ENCODE measurements around the gene KRR1. TPM values are rescaled to one million over a fixed set of nuclear protein-coding genes. Genes with fewer than 3 reads are reported as not detected.

Gene KRR1
- total RNA-seq, 1 donor from 2014 or later: 56.9 TPM

DNA sequence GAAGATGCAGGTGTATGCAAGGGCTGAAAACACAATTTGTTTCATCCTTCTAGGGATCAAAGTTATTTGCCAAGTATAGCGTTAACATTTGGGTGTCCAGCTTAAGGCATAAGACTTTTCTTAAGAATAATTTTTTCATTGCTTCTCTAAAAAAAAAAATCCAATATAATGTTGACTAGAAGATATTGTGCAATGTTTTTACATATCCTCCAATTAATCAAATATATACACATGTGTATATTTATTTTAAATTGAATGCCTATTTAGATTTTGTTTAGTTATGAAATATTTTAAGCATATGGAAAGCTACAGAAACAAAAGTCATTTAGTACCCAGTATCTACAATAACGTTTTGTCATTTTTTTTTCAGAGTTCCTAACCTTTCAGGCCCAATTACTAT lies 28.5 kb upstream of the KRR1 start:
- TF ChIP-seq, protein P1, sequence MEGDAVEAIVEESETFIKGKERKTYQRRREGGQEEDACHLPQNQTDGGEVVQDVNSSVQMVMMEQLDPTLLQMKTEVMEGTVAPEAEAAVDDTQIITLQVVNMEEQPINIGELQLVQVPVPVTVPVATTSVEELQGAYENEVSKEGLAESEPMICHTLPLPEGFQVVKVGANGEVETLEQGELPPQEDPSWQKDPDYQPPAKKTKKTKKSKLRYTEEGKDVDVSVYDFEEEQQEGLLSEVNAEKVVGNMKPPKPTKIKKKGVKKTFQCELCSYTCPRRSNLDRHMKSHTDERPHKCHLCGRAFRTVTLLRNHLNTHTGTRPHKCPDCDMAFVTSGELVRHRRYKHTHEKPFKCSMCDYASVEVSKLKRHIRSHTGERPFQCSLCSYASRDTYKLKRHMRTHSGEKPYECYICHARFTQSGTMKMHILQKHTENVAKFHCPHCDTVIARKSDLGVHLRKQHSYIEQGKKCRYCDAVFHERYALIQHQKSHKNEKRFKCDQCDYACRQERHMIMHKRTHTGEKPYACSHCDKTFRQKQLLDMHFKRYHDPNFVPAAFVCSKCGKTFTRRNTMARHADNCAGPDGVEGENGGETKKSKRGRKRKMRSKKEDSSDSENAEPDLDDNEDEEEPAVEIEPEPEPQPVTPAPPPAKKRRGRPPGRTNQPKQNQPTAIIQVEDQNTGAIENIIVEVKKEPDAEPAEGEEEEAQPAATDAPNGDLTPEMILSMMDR (IDR thresholded peaks at IDR 0.05; ENCODE audit: insufficient read depth, low read depth, low read length): no peak
- no peak for TF ChIP-seq EZH2 (IDR thresholded peaks at IDR 0.05; ENCODE audit: insufficient read depth, low read length)
- Histone ChIP-seq H3K4me2 (ENCODE audit: low read length) (no peak overlapping the region), H3K9ac (ENCODE audit: low read length) (no peak overlapping the region), H3K4me1 (ENCODE audit: insufficient read depth, low read length) (no peaks in the 10 kb centered on the region), H3K4me3 (ENCODE audit: insufficient read depth, low read depth, low read length) (no peak overlapping the region), H3K27ac (ENCODE audit: low read depth, low read length) (no peak overlapping the region), H3K36me3 (ENCODE audit: insufficient read depth, low read length) (no peaks in the 10 kb centered on the region), H3K9me3 (ENCODE audit: insufficient read depth, low read depth, low read length) (no peaks in the 10 kb centered on the region), H3K27me3 (ENCODE audit: insufficient read depth, low read length) (no peaks in the 10 kb centered on the region), H3K79me2 (ENCODE audit: insufficient read depth, low read length) (no peaks in the 10 kb centered on the region), H4K20me1 (ENCODE audit: insufficient read depth, low read length) (no peaks in the 10 kb centered on the region), H2AFZ (ENCODE audit: low read depth, low read length) (no peak overlapping the region)
- H3K9me3 Mint-ChIP-seq (ENCODE audit: unreplicated experiment): no peaks in the 10 kb centered on the region
- H3K4me3 Mint-ChIP-seq (ENCODE audit: unreplicated experiment): no peak overlapping the region
- no peak for FAIRE-seq
- no peak overlapping the region for H3K27ac Mint-ChIP-seq (ENCODE audit: unreplicated experiment)
- no peaks in the 10 kb centered on the region for H3K27me3 Mint-ChIP-seq (ENCODE audit: low read depth, unreplicated experiment)
- DNase-seq (ENCODE audit: low read depth): no peak
- H3K36me3 Mint-ChIP-seq (ENCODE audit: low read depth, unreplicated experiment): no peaks in the 10 kb centered on the region
- H3K4me1 Mint-ChIP-seq (ENCODE audit: low read depth, unreplicated experiment): no peaks in the 10 kb centered on the region

DNA sequence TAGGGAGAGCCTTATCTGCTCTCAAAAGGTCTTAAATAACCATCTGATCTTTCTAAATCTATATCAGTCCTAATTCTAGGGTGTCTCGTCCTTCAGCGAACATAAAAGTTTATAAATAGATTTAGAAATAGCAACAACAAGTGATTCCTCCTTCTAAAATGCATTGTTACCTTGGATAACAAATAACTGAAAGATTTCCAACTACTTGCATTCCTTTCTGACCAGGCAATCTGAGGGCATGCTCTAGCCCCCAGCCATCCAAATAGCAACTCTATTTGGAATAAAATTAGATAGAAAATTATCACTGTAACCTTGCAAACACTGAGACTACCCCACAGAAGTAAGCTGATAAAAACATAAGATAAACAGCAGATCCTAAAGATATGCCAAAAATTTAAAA lies 21.8 kb upstream of the KRR1 start:
- TF ChIP-seq, protein P1 (IDR thresholded peaks at IDR 0.05; ENCODE audit: insufficient read depth, low read depth, low read length): no peak
- TF ChIP-seq EZH2 (IDR thresholded peaks at IDR 0.05; ENCODE audit: insufficient read depth, low read length): no peak
- FAIRE-seq (no peak), DNase-seq (ENCODE audit: low read depth) (peak; percentile 19)
- no peaks in the 10 kb centered on the region for H3K27me3 Mint-ChIP-seq (ENCODE audit: low read depth, unreplicated experiment)
- Histone ChIP-seq H3K36me3 (ENCODE audit: insufficient read depth, low read length) (no peaks in the 10 kb centered on the region), H3K9ac (ENCODE audit: low read length) (no peak overlapping the region), H3K27ac (ENCODE audit: low read depth, low read length) (no peak overlapping the region), H3K4me2 (ENCODE audit: low read length) (no peak overlapping the region), H3K4me1 (ENCODE audit: insufficient read depth, low read length) (no peaks in the 10 kb centered on the region), H3K9me3 (ENCODE audit: insufficient read depth, low read depth, low read length) (no peaks in the 10 kb centered on the region), H3K27me3 (ENCODE audit: insufficient read depth, low read length) (no peaks in the 10 kb centered on the region), H3K4me3 (ENCODE audit: insufficient read depth, low read depth, low read length) (no peak overlapping the region), H3K79me2 (ENCODE audit: insufficient read depth, low read length) (no peaks in the 10 kb centered on the region), H4K20me1 (ENCODE audit: insufficient read depth, low read length) (no peaks in the 10 kb centered on the region), H2AFZ (ENCODE audit: low read depth, low read length) (no peak overlapping the region)
- H3K36me3 Mint-ChIP-seq (ENCODE audit: low read depth, unreplicated experiment): no peaks in the 10 kb centered on the region
- no peak overlapping the region for H3K27ac Mint-ChIP-seq (ENCODE audit: unreplicated experiment)
- peaks cover 5% of the 10 kb centered on the region for H3K4me1 Mint-ChIP-seq (ENCODE audit: low read depth, unreplicated experiment)
- H3K4me3 Mint-ChIP-seq (ENCODE audit: unreplicated experiment): no peak overlapping the region
- H3K9me3 Mint-ChIP-seq (ENCODE audit: unreplicated experiment): no peaks in the 10 kb centered on the region

DNA sequence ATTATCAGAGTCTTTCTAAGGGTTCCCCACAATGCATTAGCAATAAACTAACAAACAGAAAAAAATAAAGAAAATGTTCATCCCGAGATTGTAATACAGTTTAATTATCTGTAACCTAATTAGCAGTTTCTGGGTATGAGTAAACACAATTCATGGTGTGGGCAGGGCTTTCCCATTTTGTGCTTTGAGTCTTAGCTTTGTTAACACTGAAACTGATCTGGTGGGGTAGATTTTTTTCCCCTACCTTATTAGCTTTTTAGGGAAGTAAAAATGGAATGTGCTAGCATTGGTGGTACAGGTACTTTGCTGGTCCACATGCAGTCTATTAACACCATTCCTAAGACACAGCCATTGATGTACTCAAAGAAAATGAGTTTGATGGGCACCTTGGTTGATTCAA lies 18.4 kb upstream of the KRR1 start:
- FAIRE-seq: no peak
- no peak overlapping the region for H3K4me3 Mint-ChIP-seq (ENCODE audit: unreplicated experiment)

More for the DNA sequence above, 18.4 kb upstream of the KRR1 start:
- no peak overlapping the region for H3K4me3 ChIP-seq (ENCODE audit: insufficient read depth, low read depth, low read length)
- H3K27ac ChIP-seq (ENCODE audit: low read depth, low read length): no peak overlapping the region
- H3K4me1 ChIP-seq (ENCODE audit: insufficient read depth, low read length): peaks cover 5% of the 10 kb centered on the region
- no peak overlapping the region for H2AFZ ChIP-seq (ENCODE audit: low read depth, low read length)
- H3K9ac ChIP-seq (ENCODE audit: low read length): no peak overlapping the region
- peaks cover 17% of the 10 kb centered on the region for H3K4me1 Mint-ChIP-seq (ENCODE audit: low read depth, unreplicated experiment)
- no peaks in the 10 kb centered on the region for H3K27me3 Mint-ChIP-seq (ENCODE audit: low read depth, unreplicated experiment)
- TF ChIP-seq, protein P1 (IDR thresholded peaks at IDR 0.05; ENCODE audit: insufficient read depth, low read depth, low read length): no peak
- TF ChIP-seq EZH2 (IDR thresholded peaks at IDR 0.05; ENCODE audit: insufficient read depth, low read length): no peak
- no peak for DNase-seq (ENCODE audit: low read depth)
- H3K79me2 ChIP-seq (ENCODE audit: insufficient read depth, low read length): no peaks in the 10 kb centered on the region
- no peaks in the 10 kb centered on the region for H3K36me3 ChIP-seq (ENCODE audit: insufficient read depth, low read length)
- H4K20me1 ChIP-seq (ENCODE audit: insufficient read depth, low read length): no peaks in the 10 kb centered on the region
- no peaks in the 10 kb centered on the region for H3K27me3 ChIP-seq (ENCODE audit: insufficient read depth, low read length)
- no peaks in the 10 kb centered on the region for H3K9me3 Mint-ChIP-seq (ENCODE audit: unreplicated experiment)
- H3K27ac Mint-ChIP-seq (ENCODE audit: unreplicated experiment): no peak overlapping the region
- no peaks in the 10 kb centered on the region for H3K36me3 Mint-ChIP-seq (ENCODE audit: low read depth, unreplicated experiment)
- H3K9me3 ChIP-seq (ENCODE audit: insufficient read depth, low read depth, low read length): no peaks in the 10 kb centered on the region
- no peak overlapping the region for H3K4me2 ChIP-seq (ENCODE audit: low read length)
